ENCODE results near the gene IL21.

The IL21 gene

GRCh38 chr4:122621016-122621507 is at the start of gene IL21:
Gene IL21, minus strand, starts transcription at chr4:122621066. Its CDS starts 55 bp downstream, at chr4:122621011.
- no peak within 1 kb of the TSS for H3K9ac ChIP-seq (ENCODE audit: low read depth, low read length)
- H3K27me3 ChIP-seq (ENCODE audit: control insufficient read depth, insufficient read depth, low read length) = no peaks in the 10 kb centered on the region
- H3K9me3 ChIP-seq (ENCODE audit: control insufficient read depth, insufficient read depth, low read length) = no peaks in the 10 kb centered on the region
- no peaks in the 10 kb centered on the region for H3K36me3 ChIP-seq (ENCODE audit: control insufficient read depth, insufficient read depth, low read length)
- H3K4me1 ChIP-seq (ENCODE audit: control insufficient read depth, insufficient read depth, low read length) = peaks cover 26% of the 10 kb centered on the region
- H3K4me3 ChIP-seq (ENCODE audit: low read depth, low read length) = no peak within 1 kb of the TSS
- no peak within 1 kb of the TSS for H3K27ac ChIP-seq (ENCODE audit: low read depth, low read length)

- peaks cover 6% of the 10 kb centered on the region; the same call in 1 of the 2 replicates for H3K4me1 ChIP-seq (ENCODE audit: control insufficient read depth, insufficient read depth, low read length)
- H3K27ac ChIP-seq (ENCODE audit: low read depth, low read length) = no peak overlapping the region
- no peaks in the 10 kb centered on the region for H3K36me3 ChIP-seq (ENCODE audit: control insufficient read depth, insufficient read depth, low read length)
- no peaks in the 10 kb centered on the region for H3K9me3 ChIP-seq (ENCODE audit: control insufficient read depth, insufficient read depth, low read length)
- H3K4me3 ChIP-seq (ENCODE audit: low read depth, low read length) = no peak overlapping the region
- H3K27me3 ChIP-seq (ENCODE audit: control insufficient read depth, insufficient read depth, low read length) = no peaks in the 10 kb centered on the region
- H3K9ac ChIP-seq (ENCODE audit: low read depth, low read length) = no peak overlapping the region
Measured at GRCh38 chr4:122669911-122670738, 49.3 kb upstream of the IL21 start.

- no peaks in the 10 kb centered on the region for H3K4me1 ChIP-seq (ENCODE audit: control insufficient read depth, insufficient read depth, low read length)
- no peaks in the 10 kb centered on the region for H3K9me3 ChIP-seq (ENCODE audit: control insufficient read depth, insufficient read depth, low read length)
- H3K36me3 ChIP-seq (ENCODE audit: control insufficient read depth, insufficient read depth, low read length) = no peaks in the 10 kb centered on the region
- H3K4me3 ChIP-seq (ENCODE audit: low read depth, low read length) = no peak overlapping the region
- H3K27me3 ChIP-seq (ENCODE audit: control insufficient read depth, insufficient read depth, low read length) = no peaks in the 10 kb centered on the region
- H3K27ac ChIP-seq (ENCODE audit: low read depth, low read length) = no peak overlapping the region
- H3K9ac ChIP-seq (ENCODE audit: low read depth, low read length) = no peak overlapping the region
Measured at GRCh38 chr4:122668241-122668640, 47.4 kb upstream of the IL21 start.

- H3K9ac ChIP-seq (ENCODE audit: low read depth, low read length) = no peak overlapping the region
- H3K36me3 ChIP-seq (ENCODE audit: control insufficient read depth, insufficient read depth, low read length) = no peaks in the 10 kb centered on the region
- no peaks in the 10 kb centered on the region for H3K9me3 ChIP-seq (ENCODE audit: control insufficient read depth, insufficient read depth, low read length)
- no peaks in the 10 kb centered on the region for H3K27me3 ChIP-seq (ENCODE audit: control insufficient read depth, insufficient read depth, low read length)
- H3K4me1 ChIP-seq (ENCODE audit: control insufficient read depth, insufficient read depth, low read length) = no peaks in the 10 kb centered on the region
- H3K27ac ChIP-seq (ENCODE audit: low read depth, low read length) = no peak overlapping the region
- no peak overlapping the region for H3K4me3 ChIP-seq (ENCODE audit: low read depth, low read length)
Measured at GRCh38 chr4:122666527-122667245, 45.8 kb upstream of the IL21 start.

- no peak overlapping the region for H3K9ac ChIP-seq (ENCODE audit: low read depth, low read length)
- H3K4me3 ChIP-seq (ENCODE audit: low read depth, low read length) = no peak overlapping the region
- no peaks in the 10 kb centered on the region for H3K4me1 ChIP-seq (ENCODE audit: control insufficient read depth, insufficient read depth, low read length)
- H3K36me3 ChIP-seq (ENCODE audit: control insufficient read depth, insufficient read depth, low read length) = no peaks in the 10 kb centered on the region
- no peaks in the 10 kb centered on the region for H3K9me3 ChIP-seq (ENCODE audit: control insufficient read depth, insufficient read depth, low read length)
- H3K27ac ChIP-seq (ENCODE audit: low read depth, low read length) = no peak overlapping the region
- H3K27me3 ChIP-seq (ENCODE audit: control insufficient read depth, insufficient read depth, low read length) = no peaks in the 10 kb centered on the region
Measured at GRCh38 chr4:122665161-122665929, 44.5 kb upstream of the IL21 start.

GRCh38 chr4:122663814-122664610 is 43.1 kb upstream of the IL21 start:
- Histone ChIP-seq H3K4me1 (ENCODE audit: control insufficient read depth, insufficient read depth, low read length) (no peaks in the 10 kb centered on the region), H3K9ac (ENCODE audit: low read depth, low read length) (no peak overlapping the region), H3K36me3 (ENCODE audit: control insufficient read depth, insufficient read depth, low read length) (no peaks in the 10 kb centered on the region), H3K27me3 (ENCODE audit: control insufficient read depth, insufficient read depth, low read length) (no peaks in the 10 kb centered on the region), H3K4me3 (ENCODE audit: low read depth, low read length) (no peak overlapping the region), H3K27ac (ENCODE audit: low read depth, low read length) (no peak overlapping the region), H3K9me3 (ENCODE audit: control insufficient read depth, insufficient read depth, low read length) (no peaks in the 10 kb centered on the region)

- no peaks in the 10 kb centered on the region for H3K4me1 ChIP-seq (ENCODE audit: control insufficient read depth, insufficient read depth, low read length)
- no peaks in the 10 kb centered on the region for H3K27me3 ChIP-seq (ENCODE audit: control insufficient read depth, insufficient read depth, low read length)
- no peaks in the 10 kb centered on the region for H3K36me3 ChIP-seq (ENCODE audit: control insufficient read depth, insufficient read depth, low read length)
- no peak overlapping the region for H3K27ac ChIP-seq (ENCODE audit: low read depth, low read length)
- no peak overlapping the region for H3K9ac ChIP-seq (ENCODE audit: low read depth, low read length)
- no peaks in the 10 kb centered on the region for H3K9me3 ChIP-seq (ENCODE audit: control insufficient read depth, insufficient read depth, low read length)
- H3K4me3 ChIP-seq (ENCODE audit: low read depth, low read length) = no peak overlapping the region
Measured at GRCh38 chr4:122663291-122663690, 42.4 kb upstream of the IL21 start.

- Histone ChIP-seq H3K9ac (ENCODE audit: low read depth, low read length) (no peak overlapping the region), H3K27me3 (ENCODE audit: control insufficient read depth, insufficient read depth, low read length) (no peaks in the 10 kb centered on the region), H3K36me3 (ENCODE audit: control insufficient read depth, insufficient read depth, low read length) (no peaks in the 10 kb centered on the region), H3K9me3 (ENCODE audit: control insufficient read depth, insufficient read depth, low read length) (no peaks in the 10 kb centered on the region), H3K4me3 (ENCODE audit: low read depth, low read length) (no peak overlapping the region), H3K4me1 (ENCODE audit: control insufficient read depth, insufficient read depth, low read length) (no peaks in the 10 kb centered on the region), H3K27ac (ENCODE audit: low read depth, low read length) (no peak overlapping the region)
Measured at GRCh38 chr4:122662701-122663100, 41.8 kb upstream of the IL21 start.

- Histone ChIP-seq H3K27me3 (ENCODE audit: control insufficient read depth, insufficient read depth, low read length) (no peaks in the 10 kb centered on the region), H3K9me3 (ENCODE audit: control insufficient read depth, insufficient read depth, low read length) (no peaks in the 10 kb centered on the region), H3K4me1 (ENCODE audit: control insufficient read depth, insufficient read depth, low read length) (no peaks in the 10 kb centered on the region), H3K9ac (ENCODE audit: low read depth, low read length) (no peak overlapping the region), H3K27ac (ENCODE audit: low read depth, low read length) (no peak overlapping the region), H3K4me3 (ENCODE audit: low read depth, low read length) (no peak overlapping the region), H3K36me3 (ENCODE audit: control insufficient read depth, insufficient read depth, low read length) (no peaks in the 10 kb centered on the region)
Measured at GRCh38 chr4:122661176-122662160, 40.6 kb upstream of the IL21 start.
